Hepatocyte (in vitro differentiated cells): Measurements from ENCODE around the gene CYB5R3.
"Not testable (repeated sequence)": the region's sequence is repeated elsewhere in the genome, so short reads cannot be mapped to it uniquely, and the experiment has no call there.

ENCODE experiments used
- CTCF ChIP-seq: fragments of 200-600 bp; sonication (generic); IDR thresholded peaks from 2 replicates; pipeline ENCODE4 v1.5.1; 2016; ENCODE audit warnings: antibody characterized with exemption, mild to moderate bottlenecking; ENCODE audit not compliant: poor library complexity
- EZH2 ChIP-seq: fragments of 200-600 bp; sonication (generic); IDR thresholded peaks from 2 replicates; pipeline ENCODE4 v1.6.1; 2016; ENCODE audit warnings: antibody characterized with exemption, mild to moderate bottlenecking, borderline replicate concordance

GRCh38 chr22:42607641-42608040 is 41.6 kb downstream of the CYB5R3 start:
- TF ChIP-seq CTCF, EZH2: not testable (repeated sequence)
